ENCODE measurements around the gene EHD2.
"Not testable (repeated sequence)": the region's sequence is repeated elsewhere in the genome, so short reads cannot be mapped to it uniquely, and the experiment has no call there.

Gene EHD2

GRCh38 chr19:47777245-47778048 lies 64.2 kb downstream of the EHD2 start:
- DNase-seq, result not testable (repeated sequence)

GRCh38 chr19:47778049-47778953 lies 65.1 kb downstream of the EHD2 start, which contains the start of gene SELENOW:
Gene SELENOW, plus strand, starts transcription at chr19:47778703. Its CDS starts 83 bp downstream, at chr19:47778786.
- DNase-seq, result peak; percentile 89

- DNase-seq, result no peak
Observed at GRCh38 chr19:47778954-47779351, 65.7 kb downstream of the EHD2 start.

GRCh38 chr19:47779524-47780214 lies 66.4 kb downstream of the EHD2 start:
- DNase-seq, result no peak

- DNase-seq, result no peak
Observed at GRCh38 chr19:47780215-47780551, 67.0 kb downstream of the EHD2 start.

GRCh38 chr19:47781590-47782262 lies 68.5 kb downstream of the EHD2 start:
- DNase-seq, result no peak

- DNase-seq, result no peak
Observed at GRCh38 chr19:47786566-47786965, 73.3 kb downstream of the EHD2 start.

GRCh38 chr19:47787307-47787706 lies 74.1 kb downstream of the EHD2 start:
- not testable (repeated sequence) for DNase-seq

- DNase-seq, result not testable (repeated sequence)
Observed at GRCh38 chr19:47789811-47790210, 76.6 kb downstream of the EHD2 start.

- DNase-seq, result peak; percentile 99
Observed at GRCh38 chr19:47790398-47790814, 77.2 kb downstream of the EHD2 start.

GRCh38 chr19:47792616-47793015 lies 79.4 kb downstream of the EHD2 start:
- no peak for DNase-seq

All from activated CD8-positive, alpha-beta memory T cell treated with anti-CD3 and anti-CD28 coated beads, Interleukin-2, amount 50 U/mL, for 48 hours (primary cell).